ENCODE data around the gene RBP5. TPM values are rescaled to one million over a fixed set of nuclear protein-coding genes. Genes with fewer than 3 reads are reported as not detected.

Gene RBP5
- total and polyA plus RNA-seq, 8 donors = 1.2 to 26.5 (median 20.2) TPM

GRCh38 chr12:7144414-7145120, 15.9 kb upstream of the RBP5 start:
- peak; percentile 39 to 44 for TF ChIP-seq CTCF (IDR thresholded peaks at IDR 0.05)
- no peak overlapping the region for H3K4me3 ChIP-seq
- peaks cover 0 to 39% of the 10 kb centered on the region in 2 donors for H3K36me3 ChIP-seq
- peak in 2 of 4 donors; percentile 32 to 33 for DNase-seq
- ATAC-seq = peak; percentile 48
- H3K27ac ChIP-seq = no peak overlapping the region
- H3K9me3 ChIP-seq = no peaks in the 10 kb centered on the region
- intact Hi-C loops (cut with DNase I) = no loop called here
- H3K27me3 ChIP-seq = no peaks in the 10 kb centered on the region
- peaks cover 0 to 4% of the 10 kb centered on the region in 2 donors for H3K4me1 ChIP-seq

GRCh38 chr12:7143564-7143963, 14.9 kb upstream of the RBP5 start:
- peaks cover 0 to 29% of the 10 kb centered on the region in 2 donors for H3K36me3 ChIP-seq
- no peak for DNase-seq
- no peak overlapping the region for H3K27ac ChIP-seq
- H3K4me3 ChIP-seq = no peak overlapping the region
- ATAC-seq = no peak
- H3K9me3 ChIP-seq = no peaks in the 10 kb centered on the region
- TF ChIP-seq CTCF (IDR thresholded peaks at IDR 0.05) = no peak
- peaks cover 0 to 4% of the 10 kb centered on the region in 2 donors for H3K4me1 ChIP-seq
- intact Hi-C loops (cut with DNase I) = no loop called here
- no peaks in the 10 kb centered on the region for H3K27me3 ChIP-seq

GRCh38 chr12:7142809-7143465, 14.2 kb upstream of the RBP5 start:
- intact Hi-C loops (cut with DNase I) = no loop called here
- TF ChIP-seq CTCF (IDR thresholded peaks at IDR 0.05) = no peak
- ATAC-seq = no peak

GRCh38 chr12:7142056-7142644, 13.5 kb upstream of the RBP5 start:
- intact Hi-C loops (cut with DNase I) = no loop called here
- Histone ChIP-seq H3K4me3 (no peak overlapping the region), H3K4me1 (peaks cover 0 to 4% of the 10 kb centered on the region in 2 donors), H3K27me3 (no peaks in the 10 kb centered on the region), H3K36me3 (peaks cover 0 to 24% of the 10 kb centered on the region in 2 donors), H3K9me3 (no peaks in the 10 kb centered on the region), H3K27ac (no peak overlapping the region)
- ATAC-seq (peak; percentile 78), DNase-seq (no peak)
- peak; percentile 58 to 81 for TF ChIP-seq CTCF (IDR thresholded peaks at IDR 0.05)

More at GRCh38 chr12:7142809-7143465, 14.2 kb upstream of the RBP5 start:
- no peak overlapping the region for H3K4me3 ChIP-seq
- peaks cover 0 to 25% of the 10 kb centered on the region in 2 donors for H3K36me3 ChIP-seq
- no peaks in the 10 kb centered on the region for H3K9me3 ChIP-seq
- no peak for DNase-seq
- peaks cover 0 to 4% of the 10 kb centered on the region in 2 donors for H3K4me1 ChIP-seq
- no peak overlapping the region for H3K27ac ChIP-seq
- H3K27me3 ChIP-seq = no peaks in the 10 kb centered on the region

Data from left lung (tissue), 10 donors.